GM19438 (cell line): Measurements from ENCODE around the gene IFNA17.
"Not testable (repeated sequence)": the region's sequence is repeated elsewhere in the genome, so short reads cannot be mapped to it uniquely, and the experiment has no call there.

Experiments
- ATAC-seq: cut with Tn5 transposase; IDR thresholded peaks from one replicate; pipeline ENCODE4 v1.9.1; 2021; ENCODE audit warnings: low read depth; ENCODE audit not compliant: unreplicated experiment

The IFNA17 gene

GRCh38 chr9:21228122-21228521 is at the start of gene IFNA17:
TSS of gene IFNA17 (minus strand) at chr9:21228222. CDS start at chr9:21228173, 49 bp downstream.
- no peak for ATAC-seq

- no peak for ATAC-seq
Measured at GRCh38 chr9:21268347-21268657, 40.3 kb upstream of the IFNA17 start.

GRCh38 chr9:21267485-21268346 is 39.7 kb upstream of the IFNA17 start:
- peak; percentile 48 for ATAC-seq

- ATAC-seq: no peak
Measured at GRCh38 chr9:21266733-21267484, 38.9 kb upstream of the IFNA17 start.

- no peak for ATAC-seq
Measured at GRCh38 chr9:21265421-21266189, 37.6 kb upstream of the IFNA17 start.

GRCh38 chr9:21255538-21256212 is 27.7 kb upstream of the IFNA17 start:
- peak; percentile 52 for ATAC-seq

- peak; percentile 70 for ATAC-seq
Measured at GRCh38 chr9:21252721-21253547, 24.9 kb upstream of the IFNA17 start.

- no peak for ATAC-seq
Measured at GRCh38 chr9:21251638-21252037, 23.6 kb upstream of the IFNA17 start.

GRCh38 chr9:21251190-21251589 is 23.2 kb upstream of the IFNA17 start:
- no peak for ATAC-seq

- ATAC-seq: no peak
Measured at GRCh38 chr9:21244836-21245235, 16.8 kb upstream of the IFNA17 start.

- ATAC-seq: no peak
Measured at GRCh38 chr9:21239911-21240310, 11.9 kb upstream of the IFNA17 start, which contains the start of gene IFNA14. TSS of gene IFNA14 (minus strand) at chr9:21240005. CDS start at chr9:21239935, 70 bp downstream.

GRCh38 chr9:21236360-21236714 is 8.3 kb upstream of the IFNA17 start:
- peak; percentile 52 for ATAC-seq

GRCh38 chr9:21235468-21236359 is 7.7 kb upstream of the IFNA17 start:
- ATAC-seq: peak; percentile 88

GRCh38 chr9:21234153-21234687 is 6.2 kb upstream of the IFNA17 start:
- no peak for ATAC-seq

- no peak for ATAC-seq
Measured at GRCh38 chr9:21233258-21233657, 5.2 kb upstream of the IFNA17 start.

- ATAC-seq: not testable (repeated sequence)
Measured at GRCh38 chr9:21217211-21217610, 10.8 kb downstream of the IFNA17 start, which contains the start of gene IFNA16. TSS of gene IFNA16 (minus strand) at chr9:21217311. CDS start at chr9:21217305, 6 bp downstream.

- ATAC-seq: peak; percentile 58
Measured at GRCh38 chr9:21213411-21214326, 14.4 kb downstream of the IFNA17 start.
